RWPE2 (cell line): Measurements from ENCODE around the gene TMEM108.

ENCODE experiments used
- ATAC-seq: fragments of 200-7000 bp; cut with Tn5 transposase; 3 replicates; pipeline ENCODE4 v1.9.1; 2021; ENCODE audit warnings: low read depth
- DNase-seq: peaks from one replicate; pipeline ENCODE4 v3.0.0-alpha.2; 2020; ENCODE audit warnings: low spot score
- H3K27ac ChIP-seq: fragments of 450-650 bp; 2 replicates; pipeline ENCODE4 v1.5.1; 2017; ENCODE audit warnings: mild to moderate bottlenecking; ENCODE audit not compliant: poor library complexity, severe bottlenecking
- H3K27me3 ChIP-seq: fragments of 250-450 bp; sonication (Bioruptor Pico); 2 replicates; pipeline ENCODE4 v1.5.1; 2021; ENCODE audit warnings: mild to moderate bottlenecking, moderate library complexity; ENCODE audit not compliant: insufficient read depth, poor library complexity, severe bottlenecking
- H3K36me3 ChIP-seq: fragments of 250-450 bp; sonication (Bioruptor Pico); 2 replicates; pipeline ENCODE4 v1.5.1; 2020; ENCODE audit warnings: low read depth, mild to moderate bottlenecking, moderate library complexity
- H3K4me1 ChIP-seq: fragments of 250-450 bp; sonication (Bioruptor Pico); 2 replicates; pipeline ENCODE4 v1.5.1; 2021; ENCODE audit warnings: mild to moderate bottlenecking, moderate library complexity; ENCODE audit not compliant: insufficient read depth, poor library complexity, severe bottlenecking
- H3K4me3 ChIP-seq: fragments of 250-450 bp; sonication (Bioruptor Pico); 2 replicates; pipeline ENCODE4 v1.5.1; 2021; ENCODE audit warnings: mild to moderate bottlenecking, moderate library complexity; ENCODE audit not compliant: severe bottlenecking
- H3K9me3 ChIP-seq: fragments of 250-450 bp; sonication (Bioruptor Pico); 2 replicates; pipeline ENCODE4 v1.5.1; 2021; ENCODE audit warnings: mild to moderate bottlenecking, moderate library complexity; ENCODE audit not compliant: severe bottlenecking
- CTCF ChIP-seq: fragments of 450-650 bp; IDR thresholded peaks from one replicate; pipeline ENCODE4 v1.5.1; 2017; ENCODE audit warnings: mild to moderate bottlenecking, moderate library complexity; ENCODE audit not compliant: poor library complexity, severe bottlenecking

The TMEM108 gene

GRCh38 chr3:133394561-133395311 lies 356.5 kb downstream of the TMEM108 start:
- Histone ChIP-seq H3K36me3 (no peaks in the 10 kb centered on the region), H3K27ac (no peak overlapping the region), H3K9me3 (no peaks in the 10 kb centered on the region), H3K27me3 (no peaks in the 10 kb centered on the region), H3K4me3 (no peak overlapping the region), H3K4me1 (no peaks in the 10 kb centered on the region)
- ATAC-seq, result no peak
- no peak for DNase-seq
- TF ChIP-seq CTCF, result no peak

- Histone ChIP-seq H3K36me3 (no peaks in the 10 kb centered on the region), H3K4me3 (no peak overlapping the region), H3K27ac (no peak overlapping the region), H3K27me3 (no peaks in the 10 kb centered on the region), H3K4me1 (no peaks in the 10 kb centered on the region), H3K9me3 (no peaks in the 10 kb centered on the region)
- ATAC-seq (no peak), DNase-seq (no peak)
- no peak for TF ChIP-seq CTCF
Observed at GRCh38 chr3:133396906-133397305, 358.7 kb downstream of the TMEM108 start.

- H3K27ac ChIP-seq, result no peak within 1 kb of the TSS
- no peaks in the 10 kb centered on the region for H3K4me1 ChIP-seq
- H3K9me3 ChIP-seq, result no peaks in the 10 kb centered on the region
- H3K36me3 ChIP-seq, result no peaks in the 10 kb centered on the region
- TF ChIP-seq CTCF, result no peak
- DNase-seq (no peak), ATAC-seq (no peak)
- H3K27me3 ChIP-seq, result no peaks in the 10 kb centered on the region
- H3K4me3 ChIP-seq, result no peak within 1 kb of the TSS
Observed at GRCh38 chr3:133400006-133400515, 361.9 kb downstream of the TMEM108 start, which contains the start of gene BFSP2. Gene BFSP2, plus strand, starts transcription at chr3:133400056. Its CDS starts 28 bp downstream, at chr3:133400084.

- no peak overlapping the region for H3K4me3 ChIP-seq
- no peaks in the 10 kb centered on the region for H3K4me1 ChIP-seq
- H3K27me3 ChIP-seq, result no peaks in the 10 kb centered on the region
- no peaks in the 10 kb centered on the region for H3K9me3 ChIP-seq
- no peak for DNase-seq
- no peak overlapping the region for H3K27ac ChIP-seq
- no peaks in the 10 kb centered on the region for H3K36me3 ChIP-seq
- no peak for ATAC-seq
- TF ChIP-seq CTCF, result no peak
Observed at GRCh38 chr3:133401374-133402135, 363.4 kb downstream of the TMEM108 start.

- H3K36me3 ChIP-seq, result no peaks in the 10 kb centered on the region
- DNase-seq, result no peak
Observed at GRCh38 chr3:133404920-133405319, 366.7 kb downstream of the TMEM108 start.

More at GRCh38 chr3:133404920-133405319, 366.7 kb downstream of the TMEM108 start:
- no peak for ATAC-seq
- H3K9me3 ChIP-seq, result no peaks in the 10 kb centered on the region
- H3K27ac ChIP-seq, result no peak overlapping the region
- no peaks in the 10 kb centered on the region for H3K4me1 ChIP-seq
- peaks cover 18% of the 10 kb centered on the region for H3K27me3 ChIP-seq
- TF ChIP-seq CTCF, result no peak
- H3K4me3 ChIP-seq, result no peak overlapping the region
